PC-9 (cell line): ENCODE data around the gene PKD2.

Experiments
- EZH2 ChIP-seq: fragments of 200-600 bp; sonication (generic); IDR thresholded peaks from 2 replicates; pipeline ENCODE4 v1.8.0; 2017; ENCODE audit warnings: antibody characterized with exemption, low read depth
- TF ChIP-seq, protein P1 (sequence below): fragments of 200-600 bp; sonication (generic); conservative IDR thresholded peaks from 2 replicates; pipeline ENCODE4 v1.6.1; 2017; ENCODE audit warnings: mixed run types, antibody characterized with exemption, mild to moderate bottlenecking, moderate library complexity

- TF ChIP-seq, protein P1, sequence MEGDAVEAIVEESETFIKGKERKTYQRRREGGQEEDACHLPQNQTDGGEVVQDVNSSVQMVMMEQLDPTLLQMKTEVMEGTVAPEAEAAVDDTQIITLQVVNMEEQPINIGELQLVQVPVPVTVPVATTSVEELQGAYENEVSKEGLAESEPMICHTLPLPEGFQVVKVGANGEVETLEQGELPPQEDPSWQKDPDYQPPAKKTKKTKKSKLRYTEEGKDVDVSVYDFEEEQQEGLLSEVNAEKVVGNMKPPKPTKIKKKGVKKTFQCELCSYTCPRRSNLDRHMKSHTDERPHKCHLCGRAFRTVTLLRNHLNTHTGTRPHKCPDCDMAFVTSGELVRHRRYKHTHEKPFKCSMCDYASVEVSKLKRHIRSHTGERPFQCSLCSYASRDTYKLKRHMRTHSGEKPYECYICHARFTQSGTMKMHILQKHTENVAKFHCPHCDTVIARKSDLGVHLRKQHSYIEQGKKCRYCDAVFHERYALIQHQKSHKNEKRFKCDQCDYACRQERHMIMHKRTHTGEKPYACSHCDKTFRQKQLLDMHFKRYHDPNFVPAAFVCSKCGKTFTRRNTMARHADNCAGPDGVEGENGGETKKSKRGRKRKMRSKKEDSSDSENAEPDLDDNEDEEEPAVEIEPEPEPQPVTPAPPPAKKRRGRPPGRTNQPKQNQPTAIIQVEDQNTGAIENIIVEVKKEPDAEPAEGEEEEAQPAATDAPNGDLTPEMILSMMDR = no peak
- TF ChIP-seq EZH2 = no peak
Measured at GRCh38 chr4:88001871-88002270, 5.6 kb upstream of the PKD2 start.
